GM18520 (cell line): ENCODE measurements around the gene ANKRD13C.
"Not testable (repeated sequence)": the region's sequence is repeated elsewhere in the genome, so short reads cannot be mapped to it uniquely, and the experiment has no call there.

Source experiments
- ATAC-seq: cut with Tn5 transposase; IDR thresholded peaks from one replicate; pipeline ENCODE4 v1.9.1; 2021; ENCODE audit not compliant: unreplicated experiment

ANKRD13C gene

GRCh38 chr1:70354332-70355110 is at the start of gene ANKRD13C:
TSS of gene ANKRD13C (minus strand) at chr1:70354722. CDS start at chr1:70354408, 314 bp downstream.
- peak; percentile 75 for ATAC-seq

DNA sequence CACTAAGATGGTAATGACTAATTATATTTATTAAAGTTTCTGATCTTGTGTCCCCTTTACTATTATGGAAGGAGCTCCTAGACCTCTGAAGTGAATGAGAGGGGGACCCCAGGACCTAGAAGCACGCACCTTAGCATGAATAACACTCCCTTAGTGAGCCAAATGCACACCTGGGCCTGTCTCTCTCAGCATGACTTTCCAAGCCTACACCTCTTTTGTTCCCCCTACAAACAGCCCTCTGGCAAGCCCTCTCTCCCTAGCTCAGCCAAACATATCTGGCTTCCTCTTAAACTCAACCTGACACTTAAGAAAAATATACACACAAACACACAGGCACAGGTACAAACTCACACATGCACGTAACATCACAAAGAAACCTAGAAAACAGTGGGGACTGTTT is 49.2 kb upstream of the ANKRD13C start:
- no peak for ATAC-seq

DNA sequence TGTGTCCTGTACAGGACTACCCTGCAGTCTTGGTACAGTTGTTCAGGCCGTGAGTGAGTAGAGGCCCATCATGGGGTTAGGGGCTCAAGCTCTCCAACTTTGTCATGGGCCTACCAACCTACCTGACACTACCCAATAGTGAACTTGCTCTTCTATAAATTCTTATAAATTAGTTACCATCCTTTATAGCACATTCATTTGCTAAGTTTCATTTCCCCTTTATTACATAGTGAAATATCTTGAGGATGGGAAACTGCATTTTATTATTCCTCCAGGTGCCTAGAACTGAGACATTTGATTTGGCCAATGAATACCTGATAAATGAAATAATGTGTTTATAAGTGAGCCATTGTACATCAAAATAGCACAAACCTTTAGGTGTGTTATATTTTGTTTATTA is 47.5 kb upstream of the ANKRD13C start:
- no peak for ATAC-seq

DNA sequence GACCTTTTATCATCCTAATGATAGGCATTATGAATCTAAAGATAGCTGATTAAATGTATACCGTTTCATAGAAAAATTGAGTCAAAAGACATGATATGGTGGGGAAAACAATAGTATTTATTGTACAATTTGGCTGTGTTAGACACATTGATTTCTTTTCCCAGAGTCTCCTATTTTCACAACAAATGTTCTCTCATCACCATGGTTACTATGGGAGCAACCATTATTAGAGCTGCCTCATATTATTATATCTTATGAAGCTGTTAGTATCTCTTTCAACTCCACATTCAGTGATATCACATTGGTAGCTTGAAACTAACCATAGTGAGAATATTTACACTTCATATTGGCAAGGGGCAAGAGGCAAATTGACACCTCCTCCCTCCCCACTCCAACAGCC is 45.8 kb upstream of the ANKRD13C start:
- no peak for ATAC-seq

DNA sequence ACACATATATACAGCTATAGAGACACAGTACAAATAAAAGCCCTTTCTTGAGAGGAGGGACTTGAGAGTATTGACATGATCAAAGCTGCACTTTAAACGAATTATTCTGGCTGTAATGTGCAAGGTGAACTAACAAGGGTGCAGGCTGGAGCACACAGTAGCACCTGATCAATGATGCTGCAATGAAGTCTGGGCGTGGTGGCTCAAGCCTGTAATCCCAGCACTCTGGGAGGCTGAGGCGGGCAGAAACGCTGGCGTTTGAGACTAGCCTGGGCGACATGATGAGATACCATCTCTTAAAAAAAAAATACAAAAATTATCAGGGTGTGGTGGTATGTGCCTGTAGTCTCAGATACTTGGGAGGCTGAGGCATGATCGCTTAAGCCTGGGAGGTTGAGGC is 42.5 kb upstream of the ANKRD13C start:
- no peak for ATAC-seq

GRCh38 chr1:70396607-70397006 is 42.1 kb upstream of the ANKRD13C start:
- no peak for ATAC-seq

- ATAC-seq: no peak
These were observed 38.1 kb upstream of the ANKRD13C start for GRCh38 chr1:70392626-70393025.

DNA sequence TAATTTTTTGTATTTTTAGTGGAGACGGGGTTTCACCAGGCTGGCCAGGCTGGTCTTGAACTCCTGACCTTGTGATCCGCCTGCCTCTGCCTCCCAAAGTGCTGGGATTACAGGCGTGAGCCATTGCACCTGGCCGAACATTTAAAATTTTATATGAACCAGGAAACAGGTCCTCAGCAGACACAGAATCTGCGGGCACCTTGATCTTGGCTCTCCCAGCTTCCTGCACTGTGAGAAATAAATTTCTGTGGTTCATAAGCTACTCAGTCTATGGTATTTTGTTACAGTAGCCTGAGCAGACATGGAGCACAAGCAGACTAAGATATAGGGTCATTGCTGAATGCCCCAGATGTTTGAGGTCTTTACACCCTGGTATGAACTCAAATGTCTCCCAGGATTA is 33.0 kb upstream of the ANKRD13C start:
- no peak for ATAC-seq

DNA sequence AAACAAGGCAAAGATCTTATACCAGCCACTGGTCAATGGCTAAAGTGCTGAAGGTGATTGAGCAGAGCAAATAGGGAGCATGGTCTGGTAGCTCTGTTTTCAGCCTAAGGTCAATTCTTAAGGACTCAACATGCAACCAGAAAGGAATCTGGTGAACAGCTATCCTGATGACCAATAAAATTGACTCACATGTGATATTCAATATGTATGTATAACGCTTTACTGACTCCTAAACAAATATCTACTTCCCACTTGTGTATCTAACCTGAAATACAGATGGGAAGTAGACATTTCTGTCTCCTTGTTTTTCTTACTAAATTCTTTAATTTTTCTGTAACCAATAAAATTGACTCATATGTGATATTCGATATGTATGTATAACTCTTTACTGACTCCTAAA is 31.6 kb upstream of the ANKRD13C start:
- ATAC-seq: no peak

DNA sequence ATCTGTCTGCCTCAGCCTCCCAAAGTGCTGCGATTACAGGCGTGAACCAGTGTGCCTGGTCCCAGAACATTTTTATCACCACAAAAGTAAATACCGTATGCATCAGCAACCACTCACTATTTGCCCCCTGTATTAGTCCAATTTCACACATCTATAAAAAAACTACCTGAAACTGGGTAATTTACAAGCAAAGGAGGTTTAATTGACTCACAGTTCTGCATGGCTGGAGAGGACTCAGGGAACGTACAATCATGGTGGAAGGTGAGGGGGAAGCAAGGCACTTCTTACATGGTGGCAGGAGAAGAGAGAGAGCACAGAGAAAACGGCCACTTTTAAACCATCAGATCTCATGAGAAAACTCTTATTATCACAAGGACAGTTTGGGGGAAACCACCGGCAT is 31.0 kb upstream of the ANKRD13C start:
- ATAC-seq: no peak

- no peak for ATAC-seq
These were observed 30.0 kb upstream of the ANKRD13C start for GRCh38 chr1:70384542-70384941.

GRCh38 chr1:70383483-70383882 is 29.0 kb upstream of the ANKRD13C start:
- ATAC-seq: no peak

DNA sequence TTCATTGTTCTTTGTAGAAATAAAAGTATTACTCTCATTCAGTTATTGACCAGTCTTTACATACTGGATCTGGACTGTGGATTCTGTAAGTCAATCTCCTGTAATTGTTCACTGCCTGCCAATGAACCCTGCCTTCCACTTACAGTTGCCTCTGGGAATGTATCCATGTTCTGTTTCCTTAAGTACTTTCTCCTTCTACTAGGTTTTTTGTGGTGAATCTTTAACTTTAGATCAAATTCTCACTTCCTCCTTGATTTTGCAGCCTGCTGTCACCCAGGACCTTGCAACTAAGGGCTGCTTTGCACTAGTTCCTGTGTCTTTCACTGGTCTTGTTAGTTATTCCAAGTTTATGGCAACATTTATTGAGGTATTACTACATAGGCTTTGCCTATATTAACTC is 28.2 kb upstream of the ANKRD13C start:
- no peak for ATAC-seq

GRCh38 chr1:70376196-70376595 is 21.7 kb upstream of the ANKRD13C start:
- ATAC-seq: no peak

- not testable (repeated sequence) for ATAC-seq
These were observed 19.1 kb upstream of the ANKRD13C start for GRCh38 chr1:70373580-70373979.

DNA sequence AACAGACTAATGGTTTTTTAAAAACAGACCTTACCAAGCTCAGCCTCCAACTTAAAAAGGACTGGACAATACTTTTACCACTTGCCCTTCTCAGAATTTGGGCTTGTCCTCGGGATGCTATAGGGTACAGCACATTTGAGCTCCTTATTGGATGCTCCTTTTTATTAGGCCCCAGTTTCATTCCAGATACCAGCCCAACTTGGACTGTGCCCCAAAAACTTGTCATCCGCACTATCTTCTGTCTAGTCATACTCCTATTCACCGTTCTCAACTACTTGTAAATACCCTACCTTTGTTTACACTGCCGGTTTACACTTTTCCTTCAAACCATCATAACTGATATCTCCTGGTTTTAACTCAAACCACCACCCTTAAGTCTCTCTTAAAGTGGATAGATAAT is 17.9 kb upstream of the ANKRD13C start:
- no peak for ATAC-seq

GRCh38 chr1:70371586-70371985 is 17.1 kb upstream of the ANKRD13C start:
- ATAC-seq: not testable (repeated sequence)

GRCh38 chr1:70367397-70367796 is 12.9 kb upstream of the ANKRD13C start:
- not testable (repeated sequence) for ATAC-seq

DNA sequence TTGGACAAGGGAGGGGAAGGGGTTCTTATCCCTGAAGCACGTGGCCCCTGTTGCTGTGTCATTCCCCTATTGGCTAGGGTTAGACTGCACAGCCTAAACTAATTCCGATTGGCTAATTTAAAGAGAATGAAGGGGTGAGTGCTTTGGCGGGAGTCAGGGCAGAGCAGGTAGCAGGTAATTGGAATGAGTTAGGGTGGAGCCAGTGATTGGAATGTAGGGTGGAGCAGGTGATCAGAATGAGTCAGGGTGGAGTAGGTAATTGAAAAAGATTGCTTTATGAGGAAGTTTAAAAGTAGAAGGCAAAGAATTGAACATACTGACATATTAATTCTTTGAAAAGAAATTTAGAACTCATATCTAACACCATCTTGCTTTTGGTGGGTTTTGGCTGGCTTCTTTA is 12.5 kb upstream of the ANKRD13C start:
- not testable (repeated sequence) for ATAC-seq

- ATAC-seq: not testable (repeated sequence)
These were observed 12.0 kb upstream of the ANKRD13C start for GRCh38 chr1:70366425-70366952.

- ATAC-seq: no peak
These were observed 9.9 kb upstream of the ANKRD13C start for GRCh38 chr1:70364439-70364838.

- ATAC-seq: no peak
These were observed 7.3 kb upstream of the ANKRD13C start for GRCh38 chr1:70361727-70362398.
